HCT116 (cell line): ENCODE results near the gene AGAP1. TPM values are rescaled to one million over a fixed set of nuclear protein-coding genes. Genes with fewer than 3 reads are reported as not detected.

Experiments used
- ATAC-seq: fragments of 200-7000 bp; cut with Tn5 transposase; 2 replicates; pipeline ENCODE4 v1.9.1; 2020; ENCODE audit warnings: mild to moderate bottlenecking, moderate library complexity
- BruUV-seq: library from RNA; stranded (reverse); fragments of 400-500 nt; replicated peaks from 2 replicates; lab custom pipeline; 2021; lab: Mats Ljungman, UMichigan
- CTCF ChIA-PET: fragments of 300-600 bp; sonication (Branson Sonifier 250); formaldehyde crosslinking; loops from one replicate; lab custom pipeline; 2021; ENCODE audit warnings: antibody characterized with exemption; lab: Charles Lee
- POLR2A ChIA-PET: fragments of 300-600, 350-600 bp; sonication (Branson Sonifier 250); formaldehyde crosslinking; loops from one replicate; lab custom pipeline; 2021; ENCODE audit warnings: antibody characterized with exemption; lab: Charles Lee
- RAD21 ChIA-PET, 2 experiments: fragments of 300-600 bp; sonication (Branson Sonifier 250); formaldehyde crosslinking; loops; one replicate each; lab custom pipeline; 2023; ENCODE audit warnings: low total read pairs in 2 of 2; ENCODE audit not compliant: uncharacterized antibody in 2 of 2, unreplicated experiment in 2 of 2, low non-redundant PET in 1 of 2; lab: Charles Lee
- DNase-seq: peaks from one replicate; pipeline ENCODE4 v3.0.0-alpha.2; 2010; ENCODE audit warnings: low read depth, low spot score
- H2AFZ ChIP-seq: fragments of 200-600 bp; shearing (Covaris generic), sonication (generic); 2 replicates; pipeline ENCODE4 v1.6.1; 2017; ENCODE audit warnings: low read depth, mixed run types, mixed read lengths, antibody characterized with exemption, low read length; ENCODE audit not compliant: poor library complexity, severe bottlenecking
- H3K27ac ChIP-seq: 2 replicates; pipeline ENCODE4 v1.5.1; 2012; ENCODE audit warnings: low read depth, low read length
- H3K27me3 ChIP-seq: fragments of 200-600 bp; sonication (generic); 2 replicates; pipeline ENCODE4 v1.6.1; 2016; ENCODE audit warnings: mixed run types, low read length, mixed read lengths; ENCODE audit not compliant: insufficient read depth
- H3K36me3 ChIP-seq, 2 experiments: fragments of 200-500 bp in 1 of 2; fragments of 200-600 bp in 1 of 2; sonication (Bioruptor generic) in 1 of 2; sonication (generic) in 1 of 2; 2 replicates each; pipeline versions ENCODE4 v1.5.1 to v1.6.1; 2014 to 2016; ENCODE audit warnings: low read length in 2 of 2, inconsistent platforms in 1 of 2, mixed read lengths in 1 of 2, mixed run types in 1 of 2; ENCODE audit not compliant: insufficient read depth in 2 of 2, control insufficient read depth in 1 of 2
- H3K4me1 ChIP-seq, 2 experiments: fragments of 200-600 bp in 1 of 2; sonication (generic) in 1 of 2; 2 replicates each; pipeline versions ENCODE4 v1.5.1 to v1.6.1; 2012 to 2017; ENCODE audit warnings: low read length in 2 of 2, inconsistent platforms in 1 of 2, mild to moderate bottlenecking in 1 of 2, mixed read lengths in 1 of 2, mixed run types in 1 of 2, moderate library complexity in 1 of 2; ENCODE audit not compliant: insufficient read depth in 2 of 2, control insufficient read depth in 1 of 2
- H3K4me2 ChIP-seq: fragments of 200-600 bp; sonication (generic); 2 replicates; pipeline ENCODE4 v1.6.1; 2017; ENCODE audit warnings: mixed run types, low read length, mixed read lengths
- H3K4me3 ChIP-seq, 2 experiments: fragments of 200-600 bp in 1 of 2; sonication (generic) in 1 of 2; replicated peaks in 1 of 2; 2 replicates each; pipeline ENCODE4 v1.5.1; 2011 to 2016; ENCODE audit warnings: low read length in 2 of 2, control low read depth in 1 of 2, low read depth in 1 of 2, mild to moderate bottlenecking in 1 of 2, mixed read lengths in 1 of 2, mixed run types in 1 of 2
- H3K79me2 ChIP-seq: fragments of 200-600 bp; sonication (generic); 2 replicates; pipeline ENCODE4 v1.6.1; 2017; ENCODE audit warnings: mild to moderate bottlenecking, mixed run types, low read length, moderate library complexity, mixed read lengths; ENCODE audit not compliant: insufficient read depth
- H3K9ac ChIP-seq: fragments of 200-600 bp; sonication (generic); 2 replicates; pipeline ENCODE4 v1.6.1; 2016; ENCODE audit warnings: low read length, mixed read lengths
- H3K9me2 ChIP-seq: fragments of 200-600 bp; sonication (generic), shearing (Covaris generic); 2 replicates; pipeline ENCODE4 v1.6.1; 2017; ENCODE audit warnings: mixed run types, mild to moderate bottlenecking, moderate library complexity; ENCODE audit not compliant: insufficient read depth
- H3K9me3 ChIP-seq, 2 experiments: fragments of 200-500 bp in 1 of 2; fragments of 200-600 bp in 1 of 2; sonication (Bioruptor generic) in 1 of 2; sonication (generic) in 1 of 2; 2 replicates each; pipeline ENCODE4 v1.6.1; 2014 to 2017; ENCODE audit warnings: low read length in 2 of 2, mixed read lengths in 2 of 2, inconsistent platforms in 1 of 2, low read depth in 1 of 2, mild to moderate bottlenecking in 1 of 2, mixed run types in 1 of 2, moderate library complexity in 1 of 2; ENCODE audit not compliant: control insufficient read depth in 1 of 2, insufficient read depth in 1 of 2
- H4K20me1 ChIP-seq: fragments of 200-600 bp; sonication (generic), shearing (Covaris generic); 2 replicates; pipeline ENCODE4 v1.6.1; 2017; ENCODE audit warnings: mixed run types, mild to moderate bottlenecking, moderate library complexity; ENCODE audit not compliant: insufficient read depth
- CBX3 ChIP-seq: IDR thresholded peaks from 2 replicates; pipeline ENCODE4 v1.6.1; 2012; ENCODE audit warnings: low read depth
- POLR2AphosphoS5 ChIP-seq: IDR thresholded peaks from 2 replicates; pipeline ENCODE4 v1.6.1; 2011; ENCODE audit warnings: mild to moderate bottlenecking, low read depth, low read length, moderate library complexity
- REST ChIP-seq: IDR thresholded peaks from 2 replicates; pipeline ENCODE4 v1.6.1; 2012; ENCODE audit warnings: low read depth
- SRF ChIP-seq: IDR thresholded peaks from 2 replicates; pipeline ENCODE4 v1.6.1; 2012; ENCODE audit warnings: low read depth
- YY1 ChIP-seq: IDR thresholded peaks from 2 replicates; pipeline ENCODE4 v1.6.1; 2011; ENCODE audit warnings: low read length, low read depth, moderate library complexity, mild to moderate bottlenecking; ENCODE audit not compliant: insufficient replicate concordance; ENCODE audit errors: extremely low read depth
- ZFX ChIP-seq: fragments of 450-650 bp; IDR thresholded peaks from 2 replicates; pipeline ENCODE4 v1.6.1; 2017
- ZNF274 ChIP-seq: fragments of 200-500 bp; sonication (Bioruptor generic); IDR thresholded peaks from 2 replicates; pipeline ENCODE4 v1.6.1; 2014; ENCODE audit warnings: mild to moderate bottlenecking, low read depth, low read length, inconsistent platforms
- intact Hi-C: fragments of 100-400 bp; cut with micrococcal nuclease; formaldehyde crosslinking; loops from 2 replicates; pipeline ENCODE4 v1.10.0; 2022
- total RNA-seq: library from RNA; stranded (reverse); gene quantifications from one replicate; pipeline ENCODE4 v1.2.1, GENCODE V29; 2021; ENCODE audit not compliant: unreplicated experiment
- TF ChIP-seq, protein P1 (sequence below): IDR thresholded peaks from 2 replicates; pipeline ENCODE4 v1.6.1; 2011; ENCODE audit warnings: mild to moderate bottlenecking, low read length, moderate library complexity; ENCODE audit not compliant: insufficient replicate concordance; ENCODE audit errors: extremely low read depth

Gene AGAP1
- total RNA-seq, 1 experiment from 2014 or later, result 43.8 TPM

- no peak for DNase-seq
- POLR2A ChIA-PET, result no interaction called here
- CTCF ChIA-PET, result interaction anchor here (1.0 kb wide), 1 partner anchor 503 kb away, joined by 3 read pairs; no protein-coding TSS in a partner anchor
Observed at GRCh38 chr2:235850289-235850688, 356.4 kb downstream of the AGAP1 start.

DNA sequence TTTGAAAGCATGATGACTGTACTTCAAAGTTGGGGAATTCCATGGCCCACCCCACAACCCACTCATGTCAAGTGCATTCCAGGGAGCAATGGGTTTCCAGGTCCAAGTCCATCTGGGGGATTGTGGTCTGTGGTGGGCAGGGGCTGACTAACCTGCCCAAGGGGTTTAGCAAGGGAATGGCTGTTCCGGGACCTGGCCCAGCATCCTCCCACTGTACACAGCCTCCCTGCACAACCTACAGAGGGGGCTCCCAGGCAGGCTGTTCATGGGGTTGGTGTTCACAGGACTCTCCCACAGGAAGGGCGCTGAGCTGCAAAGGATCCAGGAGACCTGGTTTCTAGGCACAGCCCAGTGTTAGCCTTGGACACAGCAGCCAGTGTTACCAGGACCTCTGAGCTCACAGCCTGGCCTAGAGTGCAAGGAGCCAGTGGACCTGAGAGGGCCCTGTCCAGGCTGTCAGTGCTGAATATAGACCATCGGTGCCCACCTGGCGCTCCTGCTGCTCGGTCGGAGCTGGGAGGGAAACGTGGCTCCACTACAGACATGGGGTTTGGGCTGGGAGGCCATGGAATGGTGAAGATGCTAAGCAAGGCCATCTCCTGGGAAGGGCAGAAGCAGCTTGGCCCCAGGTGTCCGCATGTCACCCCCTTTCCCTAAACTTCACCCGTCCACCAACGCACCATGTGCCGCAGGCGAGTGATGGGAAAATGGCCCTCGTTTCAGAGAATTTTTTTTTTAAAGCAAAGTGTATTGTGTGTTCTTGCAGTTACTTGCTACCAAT lies 357.1 kb downstream of the AGAP1 start:
- no peaks in the 10 kb centered on the region for H3K79me2 ChIP-seq

More at GRCh38 chr2:235850289-235850688, 356.4 kb downstream of the AGAP1 start:
- Histone ChIP-seq H3K4me2 (no peak overlapping the region), H3K9me2 (no peaks in the 10 kb centered on the region), H3K27ac (no peak overlapping the region), H3K4me1 (peaks cover 0 to 4% of the 10 kb centered on the region in 2 experiments; a peak in 1 of 4 replicates), H3K36me3 (no peaks in the 10 kb centered on the region), H3K79me2 (no peaks in the 10 kb centered on the region), H4K20me1 (no peaks in the 10 kb centered on the region), H3K4me3 (no peak overlapping the region), H3K27me3 (no peaks in the 10 kb centered on the region), H3K9ac (no peak overlapping the region), H3K9me3 (no peaks in the 10 kb centered on the region), H2AFZ (no peak overlapping the region)
- RAD21 ChIA-PET, result no interaction called here
- intact Hi-C loops, result no loop called here
- BruUV-seq, result no TSS peak
- ATAC-seq, result no peak
- TF ChIP-seq ZNF274, result no peak
- no peak for TF ChIP-seq YY1
- TF ChIP-seq, protein P1, sequence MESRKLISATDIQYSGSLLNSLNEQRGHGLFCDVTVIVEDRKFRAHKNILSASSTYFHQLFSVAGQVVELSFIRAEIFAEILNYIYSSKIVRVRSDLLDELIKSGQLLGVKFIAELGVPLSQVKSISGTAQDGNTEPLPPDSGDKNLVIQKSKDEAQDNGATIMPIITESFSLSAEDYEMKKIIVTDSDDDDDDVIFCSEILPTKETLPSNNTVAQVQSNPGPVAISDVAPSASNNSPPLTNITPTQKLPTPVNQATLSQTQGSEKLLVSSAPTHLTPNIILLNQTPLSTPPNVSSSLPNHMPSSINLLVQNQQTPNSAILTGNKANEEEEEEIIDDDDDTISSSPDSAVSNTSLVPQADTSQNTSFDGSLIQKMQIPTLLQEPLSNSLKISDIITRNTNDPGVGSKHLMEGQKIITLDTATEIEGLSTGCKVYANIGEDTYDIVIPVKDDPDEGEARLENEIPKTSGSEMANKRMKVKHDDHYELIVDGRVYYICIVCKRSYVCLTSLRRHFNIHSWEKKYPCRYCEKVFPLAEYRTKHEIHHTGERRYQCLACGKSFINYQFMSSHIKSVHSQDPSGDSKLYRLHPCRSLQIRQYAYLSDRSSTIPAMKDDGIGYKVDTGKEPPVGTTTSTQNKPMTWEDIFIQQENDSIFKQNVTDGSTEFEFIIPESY, result no peak
- TF ChIP-seq SRF, result no peak

More for the DNA sequence above, 357.1 kb downstream of the AGAP1 start:
- BruUV-seq, result no TSS peak
- Histone ChIP-seq H3K9me3 (no peaks in the 10 kb centered on the region), H4K20me1 (no peaks in the 10 kb centered on the region), H3K27ac (no peak overlapping the region), H3K4me3 (no peak overlapping the region), H3K4me1 (peaks cover 0 to 4% of the 10 kb centered on the region in 2 experiments; a peak in 1 of 4 replicates), H3K4me2 (no peak overlapping the region), H3K27me3 (no peaks in the 10 kb centered on the region), H3K9me2 (no peaks in the 10 kb centered on the region), H2AFZ (no peak overlapping the region), H3K36me3 (no peaks in the 10 kb centered on the region), H3K9ac (no peak overlapping the region)
- CTCF ChIA-PET, result no interaction called here
- POLR2A ChIA-PET, result no interaction called here
- DNase-seq (no peak), ATAC-seq (no peak)
- intact Hi-C loops, result no loop called here
- peak; percentile 19; the same call in 1 of the 2 replicates for TF ChIP-seq REST
- no peak for TF ChIP-seq ZFX
- TF ChIP-seq CBX3, result no peak
- TF ChIP-seq POLR2AphosphoS5, result no peak
- RAD21 ChIA-PET, result no interaction called here
